ENCODE data around the gene PWWP2B. TPM values are rescaled to one million over a fixed set of nuclear protein-coding genes. Genes with fewer than 3 reads are reported as not detected.
A peak's percentile ranks its signal among the peaks of the same experiment; 100 is the strongest.

Gene PWWP2B
- total RNA-seq, 1 experiment from 2014 or later, result 19.3 TPM

DNA sequence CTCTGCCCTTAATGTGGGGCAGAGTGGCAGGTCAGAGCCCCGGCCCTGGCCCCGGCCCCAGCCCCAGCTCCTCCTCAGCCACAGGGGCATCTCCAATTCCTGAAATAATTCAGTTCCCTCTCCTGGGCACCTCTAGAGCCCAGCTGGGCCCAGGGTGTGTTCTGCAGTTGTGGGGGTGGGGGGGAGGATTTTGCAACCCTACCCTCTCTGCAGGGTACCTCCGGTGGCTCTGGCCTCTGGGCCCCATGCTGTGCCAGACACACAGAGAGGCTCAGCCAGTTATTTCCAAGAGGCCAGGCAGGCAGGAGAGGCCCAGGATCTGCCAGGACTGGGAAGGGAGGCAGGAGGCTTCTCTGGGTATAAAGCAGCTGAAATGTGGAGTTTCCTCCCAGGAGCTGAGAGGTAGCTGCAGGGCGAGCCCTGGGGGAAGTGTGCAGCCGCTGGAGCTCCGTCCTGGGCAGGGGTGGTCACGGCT is 47.9 kb downstream of the PWWP2B start:
- no peak overlapping the region for H3K27ac Mint-ChIP-seq (ENCODE audit: unreplicated experiment)
- POLR2A ChIA-PET, result no interaction called here

DNA sequence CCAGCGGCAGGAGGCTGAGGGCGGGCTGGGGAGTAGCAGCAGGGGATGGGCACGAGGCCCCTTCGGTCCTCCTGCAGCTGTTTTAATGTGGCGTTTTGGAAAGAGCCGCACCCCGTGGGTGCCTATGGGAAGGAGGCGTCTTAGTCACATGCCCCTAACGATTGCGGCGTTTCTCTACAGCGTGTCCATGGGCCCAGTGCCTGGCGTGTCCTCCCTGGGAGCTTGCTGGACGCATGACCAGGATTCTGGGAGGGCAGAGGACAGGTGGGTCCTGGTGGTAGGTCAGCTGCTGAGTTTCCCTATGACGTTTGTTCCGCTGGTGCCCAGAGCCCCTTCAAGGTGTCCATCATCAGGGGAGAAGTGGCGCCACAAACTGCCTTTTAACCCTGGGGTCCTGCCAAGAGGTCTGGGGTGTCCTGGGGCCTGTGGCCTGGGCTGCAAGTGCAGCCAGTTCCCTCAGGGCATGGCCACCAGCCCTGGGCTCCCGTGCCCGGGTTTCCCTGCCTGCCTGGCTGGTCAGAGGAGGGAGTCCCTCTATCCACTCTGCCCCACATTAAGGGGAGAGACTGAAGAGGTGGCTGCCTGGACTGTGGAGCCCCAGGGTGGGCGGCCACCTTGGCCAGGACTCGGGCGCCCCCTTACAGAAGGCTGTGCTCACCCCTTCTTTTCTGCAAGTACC is 48.7 kb downstream of the PWWP2B start:
- no TSS peak for BruUV-seq (replicated peaks)
- H3K4me1 Mint-ChIP-seq (ENCODE audit: low read depth, unreplicated experiment), result peaks cover 7% of the 10 kb centered on the region
- no peaks in the 10 kb centered on the region for H3K9me3 ChIP-seq
- no peaks in the 10 kb centered on the region for H3K9me3 Mint-ChIP-seq (ENCODE audit: unreplicated experiment)
- intact Hi-C loops (cut with micrococcal nuclease; ENCODE audit: unreplicated experiment), result no loop called here
- no peaks in the 10 kb centered on the region for H3K36me3 Mint-ChIP-seq (ENCODE audit: insufficient read depth, unreplicated experiment)
- no peaks in the 10 kb centered on the region for H3K36me3 ChIP-seq (ENCODE audit: control insufficient read depth, insufficient read depth, low read length)
- ChIA-PET CTCF (interaction anchor here (0.7 kb wide), 1 partner anchor 232 kb away, joined by 4 read pairs; no protein-coding TSS in a partner anchor), POLR2A (no interaction called here)
- TF ChIP-seq, protein P1, sequence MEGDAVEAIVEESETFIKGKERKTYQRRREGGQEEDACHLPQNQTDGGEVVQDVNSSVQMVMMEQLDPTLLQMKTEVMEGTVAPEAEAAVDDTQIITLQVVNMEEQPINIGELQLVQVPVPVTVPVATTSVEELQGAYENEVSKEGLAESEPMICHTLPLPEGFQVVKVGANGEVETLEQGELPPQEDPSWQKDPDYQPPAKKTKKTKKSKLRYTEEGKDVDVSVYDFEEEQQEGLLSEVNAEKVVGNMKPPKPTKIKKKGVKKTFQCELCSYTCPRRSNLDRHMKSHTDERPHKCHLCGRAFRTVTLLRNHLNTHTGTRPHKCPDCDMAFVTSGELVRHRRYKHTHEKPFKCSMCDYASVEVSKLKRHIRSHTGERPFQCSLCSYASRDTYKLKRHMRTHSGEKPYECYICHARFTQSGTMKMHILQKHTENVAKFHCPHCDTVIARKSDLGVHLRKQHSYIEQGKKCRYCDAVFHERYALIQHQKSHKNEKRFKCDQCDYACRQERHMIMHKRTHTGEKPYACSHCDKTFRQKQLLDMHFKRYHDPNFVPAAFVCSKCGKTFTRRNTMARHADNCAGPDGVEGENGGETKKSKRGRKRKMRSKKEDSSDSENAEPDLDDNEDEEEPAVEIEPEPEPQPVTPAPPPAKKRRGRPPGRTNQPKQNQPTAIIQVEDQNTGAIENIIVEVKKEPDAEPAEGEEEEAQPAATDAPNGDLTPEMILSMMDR (IDR thresholded peaks at IDR 0.05; ENCODE audit: insufficient read depth in 1 of 2, low read depth in 1 of 2, low read length in 1 of 2, severe bottlenecking in 1 of 2, unreplicated experiment in 1 of 2), result no peak
- no peak overlapping the region for H3K4me3 ChIP-seq (ENCODE audit: low read depth, low read length)
- H3K27ac Mint-ChIP-seq (ENCODE audit: unreplicated experiment), result no peak overlapping the region
- H3K4me3 Mint-ChIP-seq (ENCODE audit: unreplicated experiment), result no peak overlapping the region
- H3K4me1 ChIP-seq, result peaks cover 22% of the 10 kb centered on the region
- DNase-seq, result no peak
- no peaks in the 10 kb centered on the region for H3K27me3 Mint-ChIP-seq (ENCODE audit: insufficient read depth, unreplicated experiment)
- no peaks in the 10 kb centered on the region for H3K27me3 ChIP-seq (replicated peaks; ENCODE audit: control insufficient read depth, insufficient read depth, low read length)

More for the DNA sequence above, 47.9 kb downstream of the PWWP2B start:
- Mint-ChIP-seq H3K4me3 (ENCODE audit: unreplicated experiment) (no peak overlapping the region), H3K9me3 (ENCODE audit: unreplicated experiment) (no peaks in the 10 kb centered on the region), H3K36me3 (ENCODE audit: insufficient read depth, unreplicated experiment) (no peaks in the 10 kb centered on the region), H3K4me1 (ENCODE audit: low read depth, unreplicated experiment) (peaks cover 7% of the 10 kb centered on the region), H3K27me3 (ENCODE audit: insufficient read depth, unreplicated experiment) (no peaks in the 10 kb centered on the region)
- H3K9me3 ChIP-seq, result no peaks in the 10 kb centered on the region
- H3K4me1 ChIP-seq, result peaks cover 22% of the 10 kb centered on the region
- intact Hi-C loops (cut with micrococcal nuclease; ENCODE audit: unreplicated experiment), result no loop called here
- CTCF ChIA-PET, result interaction anchor here (0.7 kb wide), 1 partner anchor 233 kb away, joined by 4 read pairs; no protein-coding TSS in a partner anchor
- DNase-seq, result no peak
- TF ChIP-seq, protein P1 (IDR thresholded peaks at IDR 0.05; ENCODE audit: insufficient read depth in 1 of 2, low read depth in 1 of 2, low read length in 1 of 2, severe bottlenecking in 1 of 2, unreplicated experiment in 1 of 2), result no peak
- no peaks in the 10 kb centered on the region for H3K27me3 ChIP-seq (replicated peaks; ENCODE audit: control insufficient read depth, insufficient read depth, low read length)
- H3K4me3 ChIP-seq (ENCODE audit: low read depth, low read length), result no peak overlapping the region
- no peaks in the 10 kb centered on the region for H3K36me3 ChIP-seq (ENCODE audit: control insufficient read depth, insufficient read depth, low read length)
- BruUV-seq (replicated peaks), result no TSS peak

DNA sequence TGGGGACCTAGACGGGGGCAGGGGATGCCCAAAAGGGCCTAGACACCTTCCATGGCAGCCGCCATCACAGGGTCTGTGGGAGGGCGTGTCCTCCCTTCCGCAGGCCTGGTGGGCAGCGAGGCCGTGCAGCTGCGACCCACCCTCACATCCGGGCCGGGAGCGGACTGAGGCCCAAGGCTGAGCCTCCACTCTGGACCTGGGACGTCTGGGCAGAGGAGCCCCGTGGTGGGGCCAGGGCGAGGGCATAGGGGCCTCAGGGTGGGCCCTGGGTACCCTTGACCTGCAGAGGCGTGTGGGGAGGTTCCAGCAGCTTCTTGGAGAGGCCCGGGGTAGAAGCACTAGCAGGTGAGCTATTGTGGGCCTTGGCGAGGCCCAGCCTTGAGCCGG is 49.2 kb downstream of the PWWP2B start:
- CTCF ChIA-PET, result interaction anchor here (0.6 to 1.0 kb wide), 4 partner anchors 24 to 98 kb away, joined by 3 to 4 read pairs (median 4); partner anchors contain the start of gene PWWP2B
- peak overlapping the region; percentile 78 for H3K27ac Mint-ChIP-seq (ENCODE audit: unreplicated experiment)
- H3K4me3 ChIP-seq (ENCODE audit: low read depth, low read length), result no peak overlapping the region
- POLR2A ChIA-PET, result no interaction called here
- no peaks in the 10 kb centered on the region for H3K9me3 Mint-ChIP-seq (ENCODE audit: unreplicated experiment)
- no peaks in the 10 kb centered on the region for H3K9me3 ChIP-seq
- peak overlapping the region; percentile 52 for H3K4me3 Mint-ChIP-seq (ENCODE audit: unreplicated experiment)
- intact Hi-C loops (cut with micrococcal nuclease; ENCODE audit: unreplicated experiment), result no loop called here
- no peak for DNase-seq
- H3K27me3 ChIP-seq (replicated peaks; ENCODE audit: control insufficient read depth, insufficient read depth, low read length), result no peaks in the 10 kb centered on the region
- H3K36me3 Mint-ChIP-seq (ENCODE audit: insufficient read depth, unreplicated experiment), result no peaks in the 10 kb centered on the region
- peaks cover 7% of the 10 kb centered on the region for H3K4me1 Mint-ChIP-seq (ENCODE audit: low read depth, unreplicated experiment)
- TF ChIP-seq, protein P1 (IDR thresholded peaks at IDR 0.05; ENCODE audit: insufficient read depth in 1 of 2, low read depth in 1 of 2, low read length in 1 of 2, severe bottlenecking in 1 of 2, unreplicated experiment in 1 of 2), result no peak
- no peaks in the 10 kb centered on the region for H3K27me3 Mint-ChIP-seq (ENCODE audit: insufficient read depth, unreplicated experiment)
- no peaks in the 10 kb centered on the region for H3K36me3 ChIP-seq (ENCODE audit: control insufficient read depth, insufficient read depth, low read length)
- peaks cover 22% of the 10 kb centered on the region for H3K4me1 ChIP-seq
- no TSS peak for BruUV-seq (replicated peaks)
